GM10266 (cell line): ENCODE measurements around the gene CAPN13.

ENCODE experiments used
- DNase-seq: peaks from one replicate; pipeline ENCODE4 v3.0.0; 2012; ENCODE audit errors: extremely low spot score
- TF ChIP-seq, protein P1 (sequence below): IDR thresholded peaks from 2 replicates; pipeline ENCODE4 v1.5.1; 2012; ENCODE audit warnings: mild to moderate bottlenecking, low read depth; ENCODE audit not compliant: control insufficient read depth, insufficient read depth; ENCODE audit errors: missing control alignments

The CAPN13 gene

DNA sequence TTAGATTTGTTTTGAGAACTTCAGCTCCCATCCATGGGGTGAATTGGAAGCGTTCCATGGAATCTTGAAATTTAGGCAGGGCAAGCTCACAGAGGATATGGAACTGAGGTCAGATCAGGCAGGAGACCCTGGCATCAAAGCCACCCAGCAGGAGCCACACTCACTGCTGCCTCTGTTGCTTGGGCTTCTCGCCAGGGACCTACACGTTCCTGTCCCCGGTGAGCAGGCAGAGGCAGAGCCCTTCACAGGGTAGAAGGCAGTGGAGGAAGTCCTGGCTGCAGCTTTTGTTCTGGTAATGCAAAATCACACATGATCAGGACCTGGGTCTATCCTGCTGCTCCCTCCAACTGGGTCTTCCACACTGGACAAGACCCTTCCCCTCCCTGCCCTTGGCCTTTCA lies 42.1 kb downstream of the CAPN13 start:
- no peak for DNase-seq
- TF ChIP-seq, protein P1, sequence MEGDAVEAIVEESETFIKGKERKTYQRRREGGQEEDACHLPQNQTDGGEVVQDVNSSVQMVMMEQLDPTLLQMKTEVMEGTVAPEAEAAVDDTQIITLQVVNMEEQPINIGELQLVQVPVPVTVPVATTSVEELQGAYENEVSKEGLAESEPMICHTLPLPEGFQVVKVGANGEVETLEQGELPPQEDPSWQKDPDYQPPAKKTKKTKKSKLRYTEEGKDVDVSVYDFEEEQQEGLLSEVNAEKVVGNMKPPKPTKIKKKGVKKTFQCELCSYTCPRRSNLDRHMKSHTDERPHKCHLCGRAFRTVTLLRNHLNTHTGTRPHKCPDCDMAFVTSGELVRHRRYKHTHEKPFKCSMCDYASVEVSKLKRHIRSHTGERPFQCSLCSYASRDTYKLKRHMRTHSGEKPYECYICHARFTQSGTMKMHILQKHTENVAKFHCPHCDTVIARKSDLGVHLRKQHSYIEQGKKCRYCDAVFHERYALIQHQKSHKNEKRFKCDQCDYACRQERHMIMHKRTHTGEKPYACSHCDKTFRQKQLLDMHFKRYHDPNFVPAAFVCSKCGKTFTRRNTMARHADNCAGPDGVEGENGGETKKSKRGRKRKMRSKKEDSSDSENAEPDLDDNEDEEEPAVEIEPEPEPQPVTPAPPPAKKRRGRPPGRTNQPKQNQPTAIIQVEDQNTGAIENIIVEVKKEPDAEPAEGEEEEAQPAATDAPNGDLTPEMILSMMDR = no peak

DNA sequence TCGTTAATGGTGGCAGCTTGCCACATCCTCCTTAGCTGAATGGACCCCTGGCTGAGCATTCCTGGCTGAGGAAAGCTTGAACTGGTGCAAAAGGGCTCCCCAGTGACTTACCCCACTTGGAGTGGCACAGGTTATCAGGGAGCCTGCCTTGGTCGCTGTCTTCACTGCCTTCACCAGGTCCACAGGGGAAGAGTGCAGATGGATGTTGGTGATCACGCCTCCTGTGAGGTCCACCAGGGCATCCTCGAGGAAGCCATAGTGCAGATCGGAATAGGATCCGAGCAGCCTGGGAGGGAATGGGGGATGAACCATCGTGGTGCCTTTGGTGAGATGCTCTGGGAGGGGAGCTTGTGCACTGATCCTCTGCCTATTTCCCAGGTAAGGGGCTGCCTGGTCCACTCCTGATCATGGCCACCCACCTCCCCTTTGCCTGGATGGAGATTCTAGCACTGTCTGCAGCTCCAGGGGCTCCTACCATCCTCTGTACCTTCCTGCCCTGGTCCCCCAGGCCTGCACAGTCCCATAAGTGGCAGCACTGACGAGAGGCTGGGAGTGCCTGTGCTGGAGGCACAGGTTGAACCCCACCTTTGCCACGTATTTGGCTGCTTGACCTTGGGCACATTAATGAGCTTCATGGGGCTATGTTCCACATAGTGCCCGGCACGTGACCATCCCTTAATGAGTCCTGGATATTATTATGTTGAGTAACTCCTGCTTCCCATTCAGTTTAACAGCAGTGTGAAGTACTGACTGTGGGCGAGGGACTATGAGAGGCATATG lies 43.0 kb downstream of the CAPN13 start:
- no peak for DNase-seq
- TF ChIP-seq, protein P1 = no peak

DNA sequence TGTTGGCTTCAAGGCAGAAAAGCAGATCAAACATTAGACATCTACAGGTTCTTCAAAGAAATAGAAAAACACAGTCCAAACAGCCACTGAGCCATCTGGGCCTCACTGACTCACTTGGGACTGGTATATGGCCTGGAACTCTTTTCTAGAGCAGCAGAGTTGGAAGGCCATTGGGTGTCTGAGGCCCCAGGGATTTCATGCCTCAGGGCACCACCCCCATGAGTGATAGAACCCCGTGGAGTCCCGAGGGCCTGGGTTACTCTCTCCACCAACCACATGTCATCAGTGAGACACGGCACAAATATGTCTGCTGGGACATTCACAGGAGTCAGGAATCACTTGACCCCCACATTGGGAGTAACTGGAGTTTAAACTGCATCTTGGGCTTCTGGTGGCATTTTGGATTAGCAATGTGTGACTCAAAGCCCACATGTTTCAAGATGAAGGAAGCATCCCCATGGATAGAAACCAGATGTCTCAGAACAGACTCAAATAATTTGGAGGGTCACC lies 44.0 kb downstream of the CAPN13 start:
- TF ChIP-seq, protein P1 = no peak
- DNase-seq = no peak

DNA sequence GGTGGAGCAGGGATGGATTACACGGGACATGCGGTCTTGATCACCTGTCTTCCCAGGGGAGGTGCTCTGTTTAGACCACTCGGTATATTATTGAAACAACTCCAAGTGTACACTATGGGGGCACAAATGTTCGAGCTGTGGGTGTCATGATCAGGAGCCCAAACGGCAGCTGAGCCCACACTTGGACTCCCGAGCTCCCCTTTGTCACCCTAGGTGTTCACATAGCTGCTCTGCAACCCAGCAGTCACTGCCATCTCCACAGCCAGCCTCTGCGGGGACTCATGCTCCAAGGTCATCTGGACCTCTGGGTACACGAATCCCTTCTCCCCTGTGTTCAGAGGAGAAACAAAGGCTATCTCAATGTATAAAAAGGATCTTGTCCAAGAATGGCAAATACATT lies 46.0 kb downstream of the CAPN13 start:
- DNase-seq = no peak
- TF ChIP-seq, protein P1 = no peak

DNA sequence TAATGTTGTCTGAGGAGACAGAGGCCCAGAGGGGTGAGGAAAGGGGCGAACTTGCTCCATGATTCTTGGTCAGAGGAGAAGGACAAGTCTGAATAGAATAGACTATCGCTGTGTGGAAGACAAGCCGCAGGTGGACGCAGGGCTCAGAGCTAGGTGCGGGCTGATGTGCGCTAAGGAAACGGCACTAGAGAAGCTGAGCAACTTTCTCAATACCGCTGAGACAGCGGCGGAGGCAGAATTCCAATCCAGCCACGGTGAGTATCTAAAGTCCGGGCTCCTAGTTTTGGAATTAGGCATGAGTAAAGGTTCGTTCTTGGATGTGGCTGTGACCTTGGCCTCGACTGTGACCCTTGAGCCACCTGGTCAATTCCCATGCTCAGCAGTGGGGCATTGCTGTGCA lies 47.8 kb downstream of the CAPN13 start:
- no peak for DNase-seq
- TF ChIP-seq, protein P1 = no peak

DNA sequence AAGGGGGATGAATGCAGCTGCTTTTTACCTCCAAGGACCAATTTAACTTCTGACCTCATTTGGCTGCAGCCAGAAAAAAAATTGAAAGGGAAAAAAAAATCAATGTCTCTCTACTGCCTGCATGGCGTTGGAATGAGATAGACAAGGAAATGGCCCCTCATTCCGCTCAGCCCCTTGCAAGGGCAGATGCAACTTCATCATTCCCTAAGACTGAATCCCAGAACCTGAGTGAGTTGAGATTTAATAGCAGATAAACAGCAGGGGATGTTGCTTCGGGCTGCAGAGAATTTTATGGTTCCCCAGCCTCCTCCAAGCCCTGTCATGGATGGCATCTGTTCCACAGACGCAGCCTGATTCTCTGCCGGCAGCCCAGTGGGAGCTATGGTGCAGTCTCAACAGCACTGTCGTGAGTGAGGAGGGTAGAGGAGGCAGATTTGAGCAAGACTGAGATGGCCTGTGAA lies 49.0 kb downstream of the CAPN13 start:
- DNase-seq = no peak
- TF ChIP-seq, protein P1 = no peak

DNA sequence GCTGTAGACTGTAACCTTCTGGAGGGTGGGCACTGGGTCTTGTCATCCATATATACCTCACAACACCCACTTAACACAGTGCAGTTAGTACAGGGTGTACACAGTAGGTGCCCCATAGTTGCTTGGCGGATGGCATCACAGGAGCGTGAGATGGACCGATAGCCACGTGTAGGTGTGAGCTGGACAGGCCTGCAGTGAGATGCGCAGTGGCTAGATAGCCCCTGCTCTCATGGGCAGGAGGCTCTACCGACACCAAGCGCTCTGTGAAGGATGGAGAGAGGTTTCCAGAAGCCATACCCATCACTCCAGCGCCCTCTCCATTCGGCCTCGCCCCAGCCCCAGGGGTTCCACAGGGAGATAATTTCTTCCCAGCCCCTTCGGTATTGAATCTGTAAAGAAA lies 49.5 kb downstream of the CAPN13 start:
- no peak for DNase-seq

More for the DNA sequence above, 49.5 kb downstream of the CAPN13 start:
- TF ChIP-seq, protein P1 = no peak
